ENCODE results near the gene LMTK2.

GRCh38 chr7:98221611-98222532 lies 115.2 kb downstream of the LMTK2 start:
- no peak for TF ChIP-seq CTCF (IDR thresholded peaks at IDR 0.05; ENCODE audit: borderline replicate concordance, extremely low read depth, low read length, poor library complexity, severe bottlenecking)
- no peak for TF ChIP-seq EZH2 (IDR thresholded peaks at IDR 0.05; ENCODE audit: borderline replicate concordance, low read depth, low read length, severe bottlenecking)
